NCI-H524 (cell line): ENCODE results near the gene EPHA8.

Experiments used
- DNase-seq, 2 experiments: peaks; one replicate each; lab custom pipeline; 2025; lab: John Stamatoyannopoulos, UW

EPHA8 gene

GRCh38 chr1:22567197-22567596 lies 3.9 kb downstream of the EPHA8 start:
- DNase-seq: no peak

DNA sequence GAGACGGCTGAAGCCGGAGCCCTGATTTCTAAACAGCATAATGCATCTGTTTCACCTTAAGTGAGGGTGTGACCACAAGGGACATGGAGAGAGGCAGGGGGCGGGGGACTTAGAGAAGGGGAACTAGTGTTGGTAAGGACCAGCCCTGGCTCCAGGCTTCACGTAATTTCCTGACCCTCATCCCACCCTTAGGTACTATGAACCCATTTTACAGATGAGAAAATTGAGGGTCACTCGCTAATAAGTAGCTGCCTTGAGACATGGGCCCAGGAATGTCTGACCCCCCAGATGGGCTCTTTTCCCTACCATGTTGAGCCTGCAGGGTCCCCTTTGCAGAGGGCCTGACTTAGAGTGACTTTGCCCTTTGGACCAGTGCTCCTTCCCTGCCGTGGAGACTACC lies 4.7 kb downstream of the EPHA8 start:
- DNase-seq: no peak

DNA sequence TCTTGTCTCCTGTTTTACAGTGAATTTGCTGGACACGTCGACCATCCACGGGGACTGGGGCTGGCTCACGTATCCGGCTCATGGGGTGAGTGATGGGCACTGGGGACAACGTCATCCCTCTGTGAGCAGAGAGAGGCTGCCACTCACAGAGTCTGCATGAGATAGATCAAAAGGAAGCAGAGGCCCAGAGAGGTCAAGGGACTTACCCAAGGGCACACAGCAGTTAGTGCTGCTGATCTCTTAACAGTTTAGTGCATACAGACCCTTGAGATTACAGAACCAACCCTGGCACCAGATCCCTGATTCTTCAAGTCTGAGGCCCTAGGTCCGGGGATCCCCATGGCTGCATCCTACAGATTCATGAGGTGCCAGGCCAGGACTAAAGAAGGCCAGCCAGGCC lies 6.0 kb downstream of the EPHA8 start:
- DNase-seq: no peak

DNA sequence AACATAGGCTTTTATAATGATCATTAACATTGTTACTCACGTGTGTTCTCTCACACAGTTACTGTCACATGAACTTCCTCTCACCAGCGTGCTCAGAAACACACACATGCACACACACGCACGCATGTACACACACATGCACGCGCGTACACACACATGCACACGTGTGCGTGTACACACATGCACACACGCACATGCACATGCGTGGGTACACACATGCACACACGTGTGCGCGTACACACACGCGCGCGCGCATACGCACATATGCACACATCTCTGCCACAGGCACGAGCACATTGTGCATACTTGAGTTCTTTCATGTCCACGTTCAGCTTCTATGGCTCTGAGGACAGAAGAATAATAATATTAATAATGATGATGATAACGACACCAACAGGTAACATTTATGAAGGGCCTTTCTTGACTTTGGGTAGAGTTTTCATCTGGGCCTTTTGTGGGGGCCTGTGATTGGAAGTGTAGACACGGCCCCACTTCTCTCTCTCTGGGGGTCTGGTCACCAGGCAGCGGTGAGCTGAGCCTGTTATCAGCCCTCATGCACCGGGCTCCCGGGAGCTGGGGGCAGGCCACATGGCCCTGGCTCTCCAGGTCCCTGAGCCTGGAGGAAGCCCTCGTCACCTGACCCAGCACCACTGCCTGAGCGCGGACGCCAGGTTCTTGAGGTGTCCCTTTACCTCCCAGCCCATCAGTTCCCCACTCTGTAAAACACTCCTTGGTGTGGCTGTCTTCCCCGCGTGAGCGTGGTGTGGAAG lies 7.0 kb downstream of the EPHA8 start:
- DNase-seq: no peak

GRCh38 chr1:22572818-22573217 lies 9.5 kb downstream of the EPHA8 start:
- peak in 1 of 2 experiments; percentile 57 for DNase-seq

DNA sequence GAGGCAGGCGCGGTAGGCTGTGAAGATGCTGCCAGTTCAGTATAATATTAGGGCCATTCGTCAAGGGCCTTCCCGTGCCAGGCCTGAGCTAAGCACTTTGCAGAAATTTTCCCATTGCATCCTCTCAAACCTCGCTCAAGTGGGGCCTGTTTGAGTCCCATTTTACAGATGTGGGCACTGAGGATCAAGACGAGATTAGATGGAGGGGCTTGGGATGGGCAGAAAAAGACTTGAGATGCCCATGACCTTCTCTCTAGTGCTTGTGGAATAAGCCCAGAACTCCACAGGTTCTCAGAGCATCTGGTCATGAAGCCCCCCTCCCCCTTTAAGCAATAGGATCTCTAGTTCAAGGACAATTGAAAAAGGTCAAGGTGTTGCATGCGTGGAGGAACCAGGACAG lies 9.9 kb downstream of the EPHA8 start:
- no peak for DNase-seq

DNA sequence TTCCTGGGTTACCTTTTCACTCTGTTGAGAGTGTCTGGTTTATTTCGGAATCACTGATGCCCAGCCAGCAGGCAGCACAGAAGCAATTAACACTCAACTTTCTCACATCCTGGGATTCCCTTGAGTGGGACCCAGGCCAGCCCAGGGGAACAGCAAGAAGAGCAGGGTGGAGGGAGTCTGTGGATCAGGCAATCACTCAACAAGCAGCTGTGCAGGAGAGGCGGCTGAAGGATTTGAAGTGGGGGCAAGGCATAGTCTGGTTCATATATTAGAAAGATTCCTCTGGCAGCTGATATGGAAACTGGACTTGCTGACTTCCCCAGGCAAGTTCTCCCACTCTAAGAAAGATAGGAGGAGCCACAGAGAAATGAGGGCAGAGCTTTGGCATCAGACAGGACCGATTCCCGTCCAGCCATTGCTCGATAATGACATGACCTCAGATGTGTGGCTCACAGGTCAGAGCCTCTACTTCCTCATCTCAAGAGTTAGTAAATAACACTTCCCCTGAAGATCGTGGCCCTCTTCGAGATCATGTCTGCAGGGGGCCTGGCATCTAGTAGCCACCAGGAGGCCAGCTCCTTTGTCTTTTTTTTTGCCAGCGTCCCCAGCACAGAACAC lies 12.4 kb downstream of the EPHA8 start:
- no peak for DNase-seq

- DNase-seq: no peak
Measured at GRCh38 chr1:22576150-22576544, 12.9 kb downstream of the EPHA8 start.

GRCh38 chr1:22576617-22577016 lies 13.3 kb downstream of the EPHA8 start:
- DNase-seq: no peak

- DNase-seq: no peak
Measured at GRCh38 chr1:22578732-22579361, 15.6 kb downstream of the EPHA8 start.

- DNase-seq: peak in 1 of 2 experiments; percentile 26
Measured at GRCh38 chr1:22579541-22580155, 16.4 kb downstream of the EPHA8 start.

GRCh38 chr1:22582661-22583635 lies 19.7 kb downstream of the EPHA8 start:
- DNase-seq: peak; percentile 88 to 91

- DNase-seq: peak in 1 of 2 experiments; percentile 16
Measured at GRCh38 chr1:22584001-22584562, 20.8 kb downstream of the EPHA8 start.

- no peak for DNase-seq
Measured at GRCh38 chr1:22584970-22585369, 21.7 kb downstream of the EPHA8 start.

DNA sequence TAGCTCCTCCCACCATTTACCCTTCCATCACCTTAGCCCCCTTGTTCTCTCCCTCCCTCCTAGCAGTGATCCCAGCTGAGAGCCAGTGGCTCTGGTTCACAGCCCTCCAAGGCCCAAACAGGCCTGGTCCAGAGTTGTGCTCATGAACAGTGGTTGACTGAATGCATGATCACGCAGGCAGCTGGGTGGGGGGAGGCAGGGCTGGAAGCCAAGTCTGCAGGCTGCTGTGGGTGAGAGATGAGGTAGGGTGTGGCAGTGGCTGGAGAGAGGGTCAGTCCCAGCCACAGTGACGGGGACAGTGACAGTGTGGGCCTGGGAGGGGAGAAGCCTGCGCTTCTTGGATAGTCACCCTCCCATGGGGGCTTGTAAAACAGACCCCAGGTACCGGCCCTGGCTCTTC lies 22.2 kb downstream of the EPHA8 start:
- DNase-seq: no peak

- no peak for DNase-seq
Measured at GRCh38 chr1:22586356-22587130, 23.3 kb downstream of the EPHA8 start.

DNA sequence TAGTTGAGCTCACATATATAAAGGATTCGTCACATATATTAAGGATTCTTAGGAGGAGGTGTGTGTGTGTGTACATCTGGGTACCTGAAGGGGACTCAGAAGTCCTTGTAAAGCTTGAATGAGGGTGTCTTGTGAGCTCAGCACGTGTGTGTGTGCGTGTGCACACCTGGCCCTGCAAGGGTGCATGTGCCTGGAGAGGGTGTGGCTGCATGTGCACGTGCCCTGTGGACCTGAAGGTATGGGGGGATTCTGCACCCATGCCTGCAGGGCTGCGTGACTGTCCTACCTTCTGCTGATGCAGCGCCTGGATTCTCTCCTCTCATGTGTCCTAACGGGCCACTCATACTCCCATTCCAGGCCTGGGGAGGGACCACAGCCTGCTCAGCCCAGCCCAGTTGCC lies 24.0 kb downstream of the EPHA8 start:
- DNase-seq: no peak

GRCh38 chr1:22588899-22589422 lies 25.7 kb downstream of the EPHA8 start:
- DNase-seq: no peak

DNA sequence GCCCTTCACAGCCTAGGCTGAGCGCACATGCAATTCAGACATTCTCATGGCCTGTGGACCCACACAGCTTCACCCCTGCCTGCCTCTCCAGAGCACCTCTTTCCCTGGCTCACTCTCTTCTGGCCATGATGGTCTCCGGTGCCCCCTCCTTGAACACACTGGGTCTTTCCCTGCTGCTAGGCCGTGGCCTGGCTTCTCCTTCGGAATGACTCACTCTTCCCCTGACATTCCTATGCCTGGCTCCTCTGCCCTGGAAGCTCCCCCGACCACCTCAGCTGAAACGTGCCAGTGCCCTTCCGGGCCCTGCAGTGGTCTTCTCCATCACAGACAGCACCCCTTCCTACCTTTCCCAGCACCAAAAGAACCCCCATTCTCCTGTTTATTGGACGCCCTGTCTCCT lies 28.3 kb downstream of the EPHA8 start:
- no peak for DNase-seq

DNA sequence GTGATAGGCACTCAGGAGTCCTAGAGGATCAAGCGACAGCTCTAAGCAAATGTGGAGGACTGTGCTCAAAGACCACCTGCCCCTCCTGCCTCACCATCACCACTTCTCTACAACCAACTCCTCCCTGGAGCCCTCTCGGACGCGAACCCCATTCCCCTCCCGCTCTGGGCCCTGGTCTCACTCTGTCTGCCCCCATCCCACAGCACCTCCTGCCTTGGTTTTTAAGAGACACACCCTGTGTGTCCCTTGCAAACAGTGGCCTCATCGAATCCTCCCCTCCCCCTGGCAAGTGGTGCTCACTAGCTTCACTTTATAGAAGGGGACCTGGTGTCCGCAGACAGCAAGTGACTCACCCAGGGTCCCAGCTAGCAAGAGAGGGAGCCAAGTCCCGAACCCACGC lies 28.8 kb downstream of the EPHA8 start:
- DNase-seq: no peak
